NCI-H748 (cell line): ENCODE measurements around the gene ZNF14.
"Not testable (repeated sequence)": the region's sequence is repeated elsewhere in the genome, so short reads cannot be mapped to it uniquely, and the experiment has no call there.

Experiments
- DNase-seq: peaks from one replicate; lab custom pipeline; 2025; ENCODE audit not compliant: unreplicated experiment; lab: John Stamatoyannopoulos, UW

The ZNF14 gene

DNA sequence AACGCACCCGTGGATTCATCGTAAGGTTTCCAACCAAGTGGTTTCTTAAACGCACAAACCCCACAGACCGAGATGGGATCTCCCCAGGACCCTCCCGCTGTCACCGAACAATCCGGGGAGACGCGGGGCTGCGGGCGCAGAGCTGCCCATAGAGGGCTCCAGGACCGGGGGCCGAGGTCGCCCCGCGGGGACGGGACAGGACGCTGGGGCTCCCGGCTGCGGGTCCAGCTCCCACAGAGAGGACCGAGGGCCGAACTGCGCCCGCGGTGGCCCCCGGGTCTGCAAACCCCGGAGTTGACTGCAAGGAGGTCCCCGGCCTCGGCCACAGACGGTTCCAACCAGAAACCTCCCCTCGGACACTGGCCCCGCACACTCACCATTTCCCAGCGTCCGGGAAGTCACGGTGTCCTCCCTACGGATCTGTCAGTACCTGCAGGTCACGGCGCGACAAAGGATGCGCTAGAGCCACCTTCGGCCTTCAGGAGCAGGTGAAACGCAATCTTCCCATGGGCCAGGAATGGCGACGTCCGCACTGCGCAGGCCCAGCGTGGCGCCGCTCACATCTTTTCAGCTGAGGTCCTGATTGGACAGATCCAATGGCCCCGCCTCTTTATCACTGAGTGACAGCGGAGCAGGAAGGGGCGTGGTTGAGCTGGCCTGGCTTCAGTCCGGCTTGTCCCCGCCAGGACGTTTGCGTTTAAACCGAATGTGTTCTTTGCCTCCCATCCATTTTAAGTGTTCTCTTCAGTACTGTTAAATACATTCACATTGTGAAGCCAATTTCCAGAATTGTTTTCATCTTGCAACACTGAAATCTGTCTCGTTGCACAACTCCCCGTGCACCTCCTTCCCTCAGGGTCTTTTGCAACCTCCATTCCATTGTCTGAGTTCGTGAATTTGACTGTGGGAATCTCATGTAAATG lies at the start of gene ZNF14:
ZNF14 (minus strand) TSS at position 534 of the 923 bp plus-strand sequence; CDS start at position 380, 154 bp downstream.
- DNase-seq = peak; percentile 97

DNA sequence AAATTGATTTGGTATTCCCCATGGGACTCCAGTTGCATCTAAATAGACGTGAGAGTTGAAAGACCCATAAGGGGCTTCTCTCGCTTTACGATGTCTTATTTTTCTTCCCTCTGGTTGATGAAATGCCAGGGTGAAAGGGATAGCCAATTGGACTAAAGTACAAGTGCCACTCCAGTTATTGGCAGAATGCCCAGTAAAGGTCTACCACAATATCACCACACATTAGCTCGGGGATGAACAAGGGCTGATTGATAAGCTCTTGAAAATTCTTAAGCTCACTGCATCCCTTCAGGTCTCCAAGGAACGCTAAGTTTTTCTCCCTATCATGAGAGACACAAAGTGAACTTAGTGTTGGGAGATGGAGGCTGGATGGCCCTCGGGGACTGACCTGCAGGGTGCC lies 48.9 kb upstream of the ZNF14 start:
- DNase-seq = peak; percentile 82

GRCh38 chr19:19778666-19779065 lies 45.8 kb upstream of the ZNF14 start:
- DNase-seq = no peak

- DNase-seq = no peak
These were observed 44.8 kb upstream of the ZNF14 start for GRCh38 chr19:19777692-19778091.

- peak; percentile 99 for DNase-seq
These were observed 43.5 kb upstream of the ZNF14 start for GRCh38 chr19:19776206-19777008.

GRCh38 chr19:19775891-19776205 lies 42.9 kb upstream of the ZNF14 start:
- peak; percentile 83 for DNase-seq

GRCh38 chr19:19774354-19775033 lies 41.6 kb upstream of the ZNF14 start:
- DNase-seq = no peak

- DNase-seq = not testable (repeated sequence)
These were observed 39.1 kb upstream of the ZNF14 start for GRCh38 chr19:19771963-19772362.

GRCh38 chr19:19769971-19770370 lies 37.1 kb upstream of the ZNF14 start:
- not testable (repeated sequence) for DNase-seq

- peak; percentile 6 for DNase-seq
These were observed 25.3 kb upstream of the ZNF14 start for GRCh38 chr19:19758164-19758563.

DNA sequence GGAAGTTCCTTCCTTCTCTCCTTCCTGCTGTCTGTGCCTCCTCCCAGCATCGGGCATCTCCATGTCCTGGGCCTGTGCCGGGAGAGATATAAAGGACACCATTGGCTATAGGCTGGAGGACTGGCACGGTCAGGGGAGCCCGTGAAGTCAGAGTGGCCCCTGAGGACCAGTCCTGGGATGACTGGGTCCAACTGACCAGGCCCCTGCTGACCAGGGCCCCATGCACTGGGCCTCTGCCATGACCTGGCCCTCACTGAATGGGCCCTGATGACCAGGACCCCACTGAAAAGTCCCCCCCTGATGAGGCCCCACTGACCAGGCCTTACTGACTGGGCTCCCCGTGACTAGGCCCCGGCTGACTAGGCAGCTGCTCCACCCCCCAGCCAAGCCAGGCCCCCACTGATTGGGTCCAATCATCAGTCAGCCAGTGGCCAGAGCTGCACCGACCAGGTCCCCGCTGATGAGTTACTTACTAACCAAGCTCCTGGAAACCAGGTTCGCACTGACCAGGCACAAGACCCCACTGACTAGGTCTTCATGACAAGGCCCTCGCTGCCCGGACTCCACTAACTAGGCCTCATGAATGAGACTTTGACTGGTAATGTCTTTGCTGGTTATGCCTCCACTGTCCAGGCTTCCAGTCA lies 20.0 kb upstream of the ZNF14 start:
- no peak for DNase-seq

GRCh38 chr19:19751846-19752245 lies 18.9 kb upstream of the ZNF14 start:
- DNase-seq = no peak

GRCh38 chr19:19750842-19751790 lies 18.2 kb upstream of the ZNF14 start:
- DNase-seq = no peak

GRCh38 chr19:19749908-19750841 lies 17.3 kb upstream of the ZNF14 start:
- no peak for DNase-seq

DNA sequence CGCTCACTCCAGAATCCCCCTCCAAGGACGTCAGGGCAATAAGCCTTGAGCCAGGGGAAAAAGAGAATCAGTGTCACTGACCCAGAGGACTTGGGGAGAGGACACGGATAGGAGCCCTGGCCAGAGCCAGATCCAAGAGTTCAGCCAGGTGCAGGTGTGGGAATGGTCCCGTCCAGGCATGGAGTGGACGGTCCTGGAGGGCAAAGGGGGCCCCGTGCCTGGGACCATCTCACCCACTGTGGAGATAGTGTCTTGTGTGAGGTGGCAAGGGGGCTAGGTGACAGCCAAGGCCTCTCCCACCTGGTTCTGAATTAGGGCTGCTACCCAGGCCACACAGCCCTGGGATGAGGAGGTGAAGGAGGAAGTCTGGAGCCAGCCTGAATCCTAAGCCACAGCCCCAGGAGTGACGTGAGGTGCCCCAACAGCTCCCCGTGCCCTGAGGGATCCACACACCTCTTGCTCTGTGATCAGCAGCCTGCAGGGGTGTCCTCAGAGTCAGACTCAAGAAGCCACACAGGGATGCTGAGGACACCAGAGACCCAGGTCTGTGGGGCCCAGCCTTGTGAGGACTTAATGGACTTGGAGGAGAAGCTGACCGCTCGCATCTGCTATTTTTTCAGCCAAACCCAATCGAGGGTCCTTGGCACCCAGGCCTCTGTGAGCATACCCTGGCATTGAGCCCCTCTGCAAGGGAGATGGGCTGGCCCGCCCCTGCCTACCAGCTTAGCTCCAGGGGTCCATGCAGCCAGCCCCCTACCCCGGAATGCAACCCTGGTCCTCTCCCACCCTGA lies 16.4 kb upstream of the ZNF14 start:
- DNase-seq = no peak

DNA sequence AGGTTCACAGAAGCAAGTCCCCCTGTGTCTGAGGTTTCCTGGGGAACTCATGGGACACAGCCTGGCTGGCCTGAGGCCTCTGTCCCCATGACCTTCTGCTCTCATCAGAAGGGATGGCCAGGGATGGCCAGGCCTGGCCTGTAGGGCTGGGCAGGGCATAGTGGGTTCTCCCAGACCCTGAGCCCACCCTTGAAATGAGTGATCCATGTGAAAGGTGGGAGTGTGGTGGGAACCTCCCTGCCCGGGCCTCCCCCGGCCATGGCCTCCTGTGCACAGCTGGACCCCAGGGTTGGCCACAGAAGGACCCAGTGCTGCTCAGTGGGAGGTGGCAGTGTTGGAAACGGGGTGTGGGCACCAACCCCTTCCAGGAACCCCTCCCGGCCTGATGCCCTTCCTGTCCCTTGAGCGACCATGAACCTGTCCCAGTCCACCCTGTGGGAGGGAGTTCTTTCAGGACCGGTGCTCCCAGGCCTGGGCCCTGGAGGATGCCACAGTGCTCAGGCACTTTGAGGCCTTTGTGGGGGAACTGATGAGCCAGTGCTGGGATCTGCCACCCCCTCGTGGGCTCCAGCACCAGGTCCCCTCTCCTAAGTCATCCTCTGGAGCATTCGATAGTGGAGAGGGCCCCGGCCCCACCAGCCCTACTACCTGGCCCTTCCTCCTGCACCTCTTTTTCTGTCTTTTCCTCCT lies 15.5 kb upstream of the ZNF14 start:
- no peak for DNase-seq
